ENCODE measurements around the gene IMMP2L.

The IMMP2L gene

GRCh38 chr7:111168182-111168581 is 394.1 kb downstream of the IMMP2L start:
- DNase-seq = no peak

- no peak for DNase-seq
These were observed 397.9 kb downstream of the IMMP2L start for GRCh38 chr7:111164442-111164841.

DNA sequence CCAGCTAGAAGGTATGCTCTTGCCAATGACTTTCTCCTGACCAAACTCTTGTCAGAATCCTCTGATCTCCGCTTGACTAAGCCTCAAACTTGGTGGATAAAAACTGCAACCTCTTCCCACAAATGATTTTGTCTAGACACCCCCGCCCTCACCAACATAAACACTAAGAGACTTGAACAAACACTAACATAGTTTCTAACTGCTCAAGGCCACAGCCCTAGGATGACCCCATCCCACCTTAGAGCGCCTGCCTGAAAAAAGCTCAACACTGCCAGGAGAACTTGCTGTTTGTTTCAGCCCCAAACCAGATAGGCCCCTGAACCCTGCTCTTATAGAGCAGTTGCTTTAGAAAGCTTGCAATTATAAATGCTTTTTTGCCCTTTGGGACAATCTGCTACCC is 399.6 kb downstream of the IMMP2L start:
- DNase-seq = no peak

DNA sequence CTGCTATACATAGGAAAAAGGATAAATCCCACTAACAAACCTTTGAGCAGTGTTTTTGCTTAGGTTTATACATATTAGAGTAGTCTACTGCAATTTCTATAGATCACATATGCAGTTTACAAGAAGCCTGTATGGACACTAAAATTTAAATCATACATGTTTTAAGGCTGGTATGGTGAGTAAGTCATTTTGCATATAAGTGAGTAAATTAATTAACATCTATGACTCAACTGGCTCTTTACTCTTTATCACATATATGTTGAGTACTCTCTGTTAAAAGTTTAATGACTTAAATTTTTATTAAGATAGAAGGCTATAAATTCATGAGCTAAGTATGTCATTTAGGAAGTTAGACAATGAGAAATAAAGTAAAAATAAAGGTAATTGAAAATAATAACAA is 402.0 kb downstream of the IMMP2L start:
- DNase-seq = no peak

DNA sequence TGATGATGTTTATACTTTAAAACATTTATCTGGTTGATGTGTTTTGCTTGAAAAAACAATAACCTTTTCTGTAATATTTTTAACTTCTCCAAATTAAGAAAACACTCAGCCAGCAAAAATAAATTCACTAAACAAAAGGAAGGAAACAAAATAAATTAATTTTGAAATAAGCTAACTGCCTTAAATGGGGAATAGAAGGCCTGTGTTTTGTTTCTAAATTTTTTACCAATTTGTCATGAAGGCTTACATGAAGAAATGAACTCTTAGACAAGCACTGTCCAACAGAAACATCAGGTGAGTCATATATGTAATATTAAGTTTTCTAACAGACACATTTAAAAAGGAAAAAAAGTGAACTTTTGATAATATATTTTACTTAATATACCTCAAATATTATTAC is 402.9 kb downstream of the IMMP2L start:
- DNase-seq = no peak

DNA sequence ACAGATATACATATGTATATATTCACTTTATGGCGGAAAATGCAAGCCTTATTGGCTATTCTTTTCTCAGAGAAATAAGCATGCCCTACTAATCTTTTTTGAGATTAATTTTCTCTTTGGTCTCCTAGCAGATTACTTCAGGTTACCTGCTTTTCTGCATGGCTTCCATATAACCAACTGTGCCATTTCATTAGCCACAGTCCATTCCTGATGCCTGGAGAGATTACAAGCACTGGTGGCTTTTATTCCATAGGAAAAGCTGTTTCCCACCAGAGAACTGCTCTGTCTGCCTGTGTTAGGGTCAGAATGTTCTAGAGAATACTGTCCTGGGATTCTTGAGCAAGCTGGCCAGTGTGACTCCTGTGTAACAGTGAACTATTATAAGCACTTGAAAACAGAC is 411.6 kb downstream of the IMMP2L start:
- no peak for DNase-seq

DNA sequence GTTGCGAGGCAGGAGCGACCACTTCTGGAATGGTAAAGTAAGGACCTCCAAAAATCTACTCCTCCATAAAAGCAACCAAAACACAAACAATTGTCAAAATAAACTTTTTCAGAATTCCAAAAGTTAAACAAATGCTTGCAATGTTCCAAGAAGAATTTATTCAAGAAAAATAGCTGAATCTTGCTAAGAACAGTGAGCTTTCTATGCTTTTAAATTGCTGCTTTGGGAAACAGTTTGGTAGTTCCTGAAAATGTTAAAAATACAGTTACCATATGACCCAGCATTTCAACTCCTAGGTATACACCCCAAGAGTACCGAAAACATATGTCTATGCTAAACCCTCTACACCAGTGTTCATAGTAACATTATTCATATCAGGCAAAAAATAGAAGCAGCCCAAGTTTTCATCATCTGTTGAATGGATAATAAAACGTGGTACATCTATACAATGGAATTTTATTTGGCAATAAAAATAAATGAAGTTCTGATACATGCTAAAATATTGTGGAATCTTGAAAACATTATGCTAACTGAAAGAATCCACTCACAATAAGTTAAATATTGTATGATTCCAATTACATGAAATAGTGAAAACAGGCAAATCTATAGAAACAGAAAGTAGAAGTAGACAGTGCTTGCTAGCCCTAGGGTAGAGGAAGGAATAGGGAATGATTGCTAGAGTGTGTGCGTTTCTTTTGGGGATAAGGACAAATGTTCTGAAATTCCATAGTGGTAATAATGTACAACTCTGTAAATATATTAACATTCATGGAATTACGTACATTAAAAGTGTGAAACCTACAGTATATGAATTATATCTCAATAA is 414.4 kb downstream of the IMMP2L start:
- DNase-seq = no peak

GRCh38 chr7:111146136-111146535 is 416.2 kb downstream of the IMMP2L start:
- DNase-seq = no peak

DNA sequence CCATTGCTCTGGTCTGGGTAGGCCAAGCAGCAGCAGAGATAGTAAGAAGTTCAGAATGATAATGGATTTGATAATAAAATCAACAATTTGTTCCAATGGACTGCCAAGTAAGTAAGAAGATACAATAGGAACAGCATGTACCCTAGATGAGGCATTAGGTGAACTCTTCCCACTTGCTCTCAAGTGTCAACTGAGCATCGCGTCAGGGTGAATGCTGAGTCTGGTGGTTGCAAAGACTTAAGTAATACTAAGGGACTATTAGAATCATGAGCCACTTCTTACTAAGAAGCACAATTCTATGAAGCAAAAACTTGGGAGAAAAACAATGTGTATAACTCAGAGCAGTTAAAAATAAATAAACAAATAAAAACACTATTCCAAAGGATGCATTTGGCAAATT is 416.8 kb downstream of the IMMP2L start:
- DNase-seq = no peak

- DNase-seq = no peak
These were observed 422.0 kb downstream of the IMMP2L start for GRCh38 chr7:111140091-111140865.

GRCh38 chr7:111138586-111138985 is 423.7 kb downstream of the IMMP2L start:
- no peak for DNase-seq

- DNase-seq = peak in 12 of 58 donors; percentile 0 to 11 (median 2)
These were observed 424.1 kb downstream of the IMMP2L start for GRCh38 chr7:111138193-111138569.

DNA sequence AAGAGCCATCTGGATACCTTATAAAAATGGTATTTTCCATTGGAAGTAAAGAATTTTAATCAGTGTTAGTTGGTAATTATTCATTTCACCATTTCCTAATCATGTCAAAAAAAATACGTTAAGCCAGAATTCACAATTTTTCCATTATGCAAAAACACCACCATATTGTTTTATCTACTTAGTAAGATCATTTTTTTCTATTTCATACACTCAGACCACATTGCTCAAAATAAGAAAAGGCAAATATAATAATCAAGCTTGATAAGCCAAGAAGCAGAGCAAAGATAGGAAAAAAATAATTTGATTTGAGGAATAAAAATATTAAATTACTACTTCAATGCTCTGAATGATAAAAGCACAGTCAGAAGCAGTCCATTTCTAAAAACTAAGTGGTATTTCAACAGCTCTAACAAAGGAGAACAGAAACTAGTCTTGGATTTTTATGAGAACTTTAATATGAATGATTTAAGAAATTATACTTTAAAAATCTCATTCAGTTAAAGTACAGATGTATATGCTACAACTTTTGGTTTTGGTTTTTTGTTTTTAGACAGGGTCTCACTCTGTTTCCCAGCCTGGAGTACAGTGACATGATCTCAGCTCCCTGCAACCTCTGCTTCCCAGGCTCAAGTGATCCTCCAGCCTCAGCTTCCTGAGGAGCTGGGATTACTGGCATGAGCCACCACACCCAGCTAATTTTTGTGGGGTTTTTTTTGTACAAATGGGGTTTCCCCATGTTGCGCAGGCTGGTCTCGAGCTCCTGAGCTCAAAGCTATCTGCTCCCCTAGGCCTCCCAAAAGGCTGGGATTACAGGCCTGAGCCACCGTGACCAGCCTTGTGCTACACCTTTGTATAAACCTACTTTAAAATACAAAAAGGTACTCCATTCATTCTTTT is 424.7 kb downstream of the IMMP2L start:
- DNase-seq = peak in 2 of 58 donors; percentile 2 to 5

DNA sequence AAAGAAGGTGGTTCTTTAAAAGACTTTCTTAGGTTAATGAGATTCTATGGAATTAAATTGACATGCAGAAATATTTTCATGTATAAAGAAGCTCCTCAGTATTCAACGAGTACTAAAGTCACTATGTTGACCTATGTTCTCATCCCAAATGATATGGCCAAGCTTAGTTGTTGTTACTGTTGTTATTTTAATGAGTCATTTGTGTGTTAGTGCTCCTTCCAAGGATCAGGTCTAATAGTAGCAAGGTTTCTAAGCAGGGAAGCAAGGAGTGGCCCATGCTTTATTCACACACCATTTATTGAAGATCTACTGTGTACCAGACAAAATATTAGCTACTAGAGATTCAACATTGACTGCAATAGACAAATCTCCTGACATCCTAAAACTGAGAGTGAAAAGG is 429.5 kb downstream of the IMMP2L start:
- DNase-seq = no peak

GRCh38 chr7:111129435-111129834 is 432.9 kb downstream of the IMMP2L start:
- no peak for DNase-seq

DNA sequence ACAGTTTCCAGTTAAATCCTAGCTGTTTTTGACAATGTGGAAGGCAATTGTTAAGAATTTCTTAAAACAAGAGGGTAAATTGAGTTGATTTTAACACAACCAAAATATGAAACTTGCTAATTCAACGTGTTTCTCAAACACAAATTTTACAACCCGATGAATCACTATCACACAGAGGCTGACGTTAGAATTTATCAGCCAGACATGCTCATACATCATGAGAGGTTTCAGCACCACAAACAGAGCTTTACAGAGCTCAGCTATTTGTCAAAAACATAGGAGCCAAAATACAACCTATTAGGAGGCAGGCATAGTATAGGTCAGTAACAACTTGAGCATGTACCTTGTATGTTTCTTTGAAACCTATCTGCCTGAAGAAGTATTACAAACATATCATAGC is 435.3 kb downstream of the IMMP2L start:
- no peak for DNase-seq

GRCh38 chr7:111115966-111116365 is 446.3 kb downstream of the IMMP2L start:
- DNase-seq = no peak

DNA sequence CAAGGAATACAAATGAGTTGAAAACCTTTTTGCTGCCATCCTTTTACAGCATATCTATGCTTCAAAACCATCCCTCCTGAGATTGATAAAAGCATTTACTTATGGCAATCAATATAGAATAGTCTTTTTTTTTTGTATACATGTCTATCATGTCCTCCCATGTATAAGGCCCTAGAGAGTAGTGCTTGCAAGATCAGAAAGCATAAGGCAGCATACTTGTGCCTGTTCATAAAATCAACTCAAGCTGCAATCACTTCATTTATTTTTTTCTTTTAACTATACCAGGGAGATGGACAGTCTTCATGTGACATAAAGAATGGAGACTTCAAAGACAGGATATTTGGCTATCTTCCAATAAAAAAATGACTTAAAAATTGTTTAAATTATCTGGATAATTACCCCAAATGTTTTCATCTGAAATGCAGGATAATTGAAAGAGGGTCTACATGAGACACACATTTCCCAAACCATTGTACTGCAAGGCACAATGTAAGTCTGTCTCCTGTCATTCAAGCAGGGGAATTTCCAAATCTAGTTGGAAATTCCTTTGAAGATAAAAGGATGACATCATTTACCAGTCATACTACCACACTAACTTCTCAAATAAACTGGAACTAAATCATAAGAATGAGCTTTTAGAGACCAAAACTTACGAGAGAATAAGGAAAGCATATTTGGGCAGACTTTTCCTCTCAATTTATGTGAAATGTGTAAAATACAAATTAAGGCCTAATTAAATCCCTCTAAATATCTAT is 448.9 kb downstream of the IMMP2L start:
- no peak for DNase-seq

DNA sequence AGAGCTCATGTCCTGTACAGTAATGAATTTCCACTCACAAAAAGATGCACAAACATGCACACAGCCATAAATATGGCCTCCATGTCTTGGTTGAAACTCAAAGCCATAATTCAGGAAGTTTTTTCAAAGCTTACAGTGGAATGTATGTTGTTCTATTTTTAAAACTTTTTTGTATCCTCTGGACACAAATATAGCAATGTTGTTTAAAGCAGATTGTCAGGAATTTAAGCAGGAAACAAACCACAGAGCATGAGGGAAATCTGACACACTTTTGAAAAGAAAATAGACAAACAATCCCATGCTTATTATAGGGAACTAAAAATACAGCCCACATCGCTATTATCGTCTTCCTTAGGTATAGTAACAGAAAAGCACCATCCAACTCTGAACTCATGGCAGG is 449.9 kb downstream of the IMMP2L start:
- DNase-seq = no peak

GRCh38 chr7:111108496-111108895 is 453.8 kb downstream of the IMMP2L start:
- DNase-seq = no peak

DNA sequence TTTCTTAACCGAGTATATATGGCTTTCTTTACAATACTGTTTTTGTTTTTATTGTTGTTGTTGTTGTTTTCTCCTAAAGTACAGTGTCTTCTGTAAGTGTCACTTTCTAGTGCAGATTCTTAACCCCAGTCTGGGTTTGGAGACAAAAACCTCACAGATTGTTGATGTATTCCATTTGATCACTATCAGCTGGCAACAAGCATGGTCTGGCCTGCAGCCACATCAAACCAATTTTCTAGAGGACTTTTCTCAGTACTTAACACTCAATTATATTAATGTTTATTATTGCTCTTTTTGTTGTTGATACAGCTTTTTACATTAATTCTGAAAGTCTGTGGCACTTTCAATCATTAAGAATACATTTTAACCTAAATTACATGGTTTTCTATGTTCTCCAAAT is 454.3 kb downstream of the IMMP2L start:
- DNase-seq = no peak
